ENCODE data around the gene HNRNPUL2. TPM values are rescaled to one million over a fixed set of nuclear protein-coding genes. Genes with fewer than 3 reads are reported as not detected.

HNRNPUL2 gene
- total and polyA plus RNA-seq, 9 of the 15 experiments (the other 6 are each of a cell fraction or from before 2014, with no cell fraction given) = 0.89 to 44.3 (median 15.2) TPM

- TF ChIP-seq PRDM10 (IDR thresholded peaks at IDR 0.05; ENCODE audit: partially characterized antibody) (peak; percentile 80), KLF16 (IDR thresholded peaks at IDR 0.05) (no peak), MYC (IDR thresholded peaks at IDR 0.05; ENCODE audit: low read depth, low read length) (peak; percentile 65; the same call in 1 of the 2 replicates), MYC (CRISPR knock-in tag; IDR thresholded peaks at IDR 0.05; ENCODE audit: borderline replicate concordance, low read depth) (no peak), TAF7 (tag; IDR thresholded peaks at IDR 0.05) (peak; percentile 80), SMAD1 (IDR thresholded peaks at IDR 0.05; ENCODE audit: low read depth, low read length, partially characterized antibody) (no peak), MNT (conservative IDR thresholded peaks at IDR 0.05) (peak; percentile 49 to 77; a peak in 2 of 4 replicates), FOSL1 (tag; conservative IDR thresholded peaks at IDR 0.05) (0 out of 2 replicates have a peak, but pooled peaks have one; percentile 28), PHF20 (IDR thresholded peaks at IDR 0.05; ENCODE audit: partially characterized antibody) (peak; percentile 40), PHB (CRISPR knock-in tag; IDR thresholded peaks at IDR 0.05) (peak; percentile 62; the same call in 1 of the 2 replicates), SMARCB1 (IDR thresholded peaks at IDR 0.05; ENCODE audit: insufficient read length, low read depth) (no peak), ZNF444 (CRISPR knock-in tag; IDR thresholded peaks at IDR 0.05) (no peak), PML (IDR thresholded peaks at IDR 0.05; ENCODE audit: low read length) (peak; percentile 52; the same call in 1 of the 2 replicates), EP300 (IDR thresholded peaks at IDR 0.05; ENCODE audit: low read length) (no peak), ZNF766 (CRISPR knock-in tag; conservative IDR thresholded peaks at IDR 0.05) (peak; percentile 78), AFF1 (IDR thresholded peaks at IDR 0.05; ENCODE audit: low read depth in 1 of 2, partially characterized antibody in 2 of 2) (peak in 1 of 2 experiments; percentile 20), SP1 (CRISPR knock-in tag; IDR thresholded peaks at IDR 0.05) (peak; percentile 16; the same call in 1 of the 2 replicates), DDX20 (tag; IDR thresholded peaks at IDR 0.05; ENCODE audit: low read depth) (no peak), ZBTB17 (CRISPR knock-in tag; IDR thresholded peaks at IDR 0.05) (no peak), TOE1 (IDR thresholded peaks at IDR 0.05; ENCODE audit: borderline replicate concordance) (peak; percentile 13), TOE1 (CRISPR knock-in tag; IDR thresholded peaks at IDR 0.05; ENCODE audit: borderline replicate concordance, low read depth) (no peak)
Measured at GRCh38 chr11:62671236-62671607, 56.0 kb downstream of the HNRNPUL2 start (continued).
